Mammary epithelial cell (primary cell): Measurements from ENCODE around the gene CMSS1.

Experiments used
- CTCF ChIP-seq, 2 donors: IDR thresholded peaks in 1 of 2; conservative IDR thresholded peaks in 1 of 2; 2 replicates each; pipeline ENCODE4 v1.5.1; 2011 to 2012; ENCODE audit warnings: inconsistent platforms in 2 of 2, low read length in 2 of 2, mild to moderate bottlenecking in 2 of 2, control low read depth in 1 of 2, low read depth in 1 of 2; ENCODE audit not compliant: insufficient read depth in 1 of 2; ENCODE audit errors: extremely low read depth in 1 of 2
- EZH2 ChIP-seq: IDR thresholded peaks from 2 replicates; pipeline ENCODE4 v1.6.1; 2012; ENCODE audit warnings: low read length, inconsistent platforms, borderline replicate concordance

DNA sequence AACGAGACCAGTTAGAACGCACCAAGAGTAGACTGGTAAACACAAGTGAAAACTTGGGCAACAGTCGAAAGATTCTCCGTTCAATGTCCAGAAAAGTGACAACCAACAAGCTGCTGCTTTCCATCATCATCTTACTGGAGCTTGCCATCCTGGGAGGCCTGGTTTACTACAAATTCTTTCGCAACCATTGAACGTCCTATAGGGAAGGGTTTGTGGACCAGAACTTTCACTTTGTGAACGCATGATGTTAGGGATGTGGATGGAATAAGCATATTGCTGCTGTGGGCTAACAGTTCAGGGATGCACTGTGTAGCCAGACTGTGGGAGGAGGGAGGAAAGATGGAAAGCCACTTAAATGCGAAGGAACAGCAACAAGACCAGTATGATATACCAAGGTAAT is 408.2 kb downstream of the CMSS1 start:
- TF ChIP-seq CTCF (conservative IDR thresholded peaks at IDR 0.05 in 1 of 2, IDR thresholded peaks at IDR 0.05 in 1 of 2; ENCODE audit: extremely low read depth in 1 of 2, insufficient read depth in 1 of 2, low read depth in 1 of 2, low read length in 2 of 2) (no peak), EZH2 (no peak)
